ENCODE results near the gene PLEKHM3. TPM values are rescaled to one million over a fixed set of nuclear protein-coding genes. Genes with fewer than 3 reads are reported as not detected.

PLEKHM3 gene
- total RNA-seq, 1 donor from 2014 or later, result 20.9 TPM

DNA sequence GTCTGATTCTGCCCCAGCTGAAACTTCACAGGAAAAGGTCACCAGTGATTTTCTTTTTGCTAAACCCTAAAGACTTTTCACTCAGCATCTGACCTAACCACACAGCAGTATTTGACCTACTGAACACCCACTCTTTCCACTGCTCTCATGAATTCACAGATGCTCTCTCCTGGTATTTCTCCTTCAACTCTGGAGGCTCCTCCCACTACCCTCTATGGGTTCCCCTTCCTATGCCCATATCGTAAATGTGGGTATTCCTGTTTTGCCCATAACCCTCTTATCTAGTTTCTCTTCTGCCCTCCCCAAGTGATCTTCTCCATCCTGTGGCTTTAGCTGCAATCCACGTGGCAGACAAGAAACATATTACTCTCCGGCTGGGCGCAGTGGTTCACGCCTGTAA is 7.6 kb downstream of the PLEKHM3 start:
- H3K9me3 ChIP-seq (ENCODE audit: control insufficient read depth in 3 of 3, low read length in 3 of 3), result no peaks in the 10 kb centered on the region
- no peaks in the 10 kb centered on the region for H3K36me3 ChIP-seq (ENCODE audit: control insufficient read depth in 3 of 3, insufficient read depth in 3 of 3, low read length in 3 of 3)
- H3K9ac ChIP-seq (ENCODE audit: low read depth in 1 of 3, low read length in 3 of 3), result no peak overlapping the region
- peaks cover 2 to 4% (median 3%) of the 10 kb centered on the region in 3 donors for H3K4me1 ChIP-seq (ENCODE audit: control insufficient read depth in 3 of 3, insufficient read depth in 3 of 3, low read length in 3 of 3)
- H3K27ac ChIP-seq (ENCODE audit: low read depth, low read length), result no peak overlapping the region
- no peak overlapping the region for H3K4me3 ChIP-seq (ENCODE audit: low read length in 3 of 3)
- H3K27me3 ChIP-seq (ENCODE audit: control insufficient read depth in 3 of 3, insufficient read depth in 3 of 3, low read length in 3 of 3), result no peaks in the 10 kb centered on the region

DNA sequence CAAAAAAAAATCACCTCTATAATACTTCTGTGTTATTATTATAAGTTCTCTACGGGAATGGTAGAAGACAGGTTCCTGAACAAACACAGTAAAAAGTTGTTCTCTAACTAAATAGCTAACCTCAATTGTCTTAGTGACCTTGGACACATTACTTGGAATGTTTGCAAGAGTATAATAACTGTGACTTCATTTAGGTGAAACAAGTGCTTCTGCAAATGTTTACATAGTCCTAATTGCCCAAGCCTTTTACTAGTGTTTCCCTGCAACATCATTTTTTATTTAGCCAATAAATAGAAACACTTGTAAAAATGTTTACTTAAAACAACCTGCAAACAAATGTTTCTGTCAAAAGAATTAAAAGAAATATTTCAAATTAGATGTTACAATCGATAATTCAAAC is 9.9 kb downstream of the PLEKHM3 start:
- H3K36me3 ChIP-seq (ENCODE audit: control insufficient read depth in 3 of 3, insufficient read depth in 3 of 3, low read length in 3 of 3), result no peaks in the 10 kb centered on the region
- no peaks in the 10 kb centered on the region for H3K27me3 ChIP-seq (ENCODE audit: control insufficient read depth in 3 of 3, insufficient read depth in 3 of 3, low read length in 3 of 3)
- H3K27ac ChIP-seq (ENCODE audit: low read depth, low read length), result no peak overlapping the region
- no peak overlapping the region for H3K9ac ChIP-seq (ENCODE audit: low read depth in 1 of 3, low read length in 3 of 3)
- no peak overlapping the region for H3K4me3 ChIP-seq (ENCODE audit: low read length in 3 of 3)
- H3K9me3 ChIP-seq (ENCODE audit: control insufficient read depth in 3 of 3, low read length in 3 of 3), result no peaks in the 10 kb centered on the region
- peaks cover 2 to 4% (median 3%) of the 10 kb centered on the region in 3 donors for H3K4me1 ChIP-seq (ENCODE audit: control insufficient read depth in 3 of 3, insufficient read depth in 3 of 3, low read length in 3 of 3)

DNA sequence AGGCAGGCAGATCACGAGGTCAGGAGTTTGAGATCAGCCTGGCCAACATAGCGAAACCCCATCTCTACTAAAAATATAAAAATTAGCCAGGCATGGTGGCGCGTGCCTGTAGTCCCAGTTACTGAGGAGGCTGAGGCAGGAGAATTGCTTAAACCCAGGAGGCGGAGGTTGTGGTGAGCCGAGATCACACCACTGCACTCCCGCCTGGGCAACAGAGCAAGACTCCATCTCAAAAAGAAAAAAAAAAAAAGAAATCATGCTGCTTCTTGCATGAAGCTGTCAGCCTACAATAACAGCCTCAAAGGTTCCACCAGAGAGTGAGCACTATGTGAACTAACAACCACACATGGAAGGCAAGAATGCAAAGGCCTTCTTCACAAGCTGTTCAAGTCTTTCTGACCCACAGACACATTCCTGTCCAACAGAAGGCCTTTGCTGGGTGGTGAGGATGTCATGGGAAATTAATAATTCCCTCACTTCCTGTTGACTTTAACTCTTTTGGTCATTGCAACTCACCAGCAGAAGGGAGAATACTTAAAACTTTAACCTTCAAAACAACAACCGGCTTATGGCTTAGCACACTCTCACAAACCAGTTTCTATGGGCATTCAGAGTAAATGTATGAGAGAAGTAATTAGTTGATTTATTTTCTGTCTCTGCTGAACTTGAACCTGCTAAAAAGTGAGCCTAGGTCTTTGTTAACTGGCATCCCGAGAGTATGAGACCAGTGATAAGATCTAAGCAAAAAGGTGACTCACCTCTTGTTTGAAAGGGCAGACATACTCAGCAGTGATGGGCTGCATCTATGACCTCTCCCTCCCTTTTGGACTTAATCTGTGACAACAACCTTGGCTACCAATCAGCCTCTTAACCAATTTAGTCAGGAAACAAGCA is 11.8 kb downstream of the PLEKHM3 start:
- H3K4me1 ChIP-seq (ENCODE audit: control insufficient read depth in 3 of 3, insufficient read depth in 3 of 3, low read length in 3 of 3), result peaks cover 0 to 12% (median 4%) of the 10 kb centered on the region in 3 donors
- H3K4me3 ChIP-seq (ENCODE audit: low read length in 3 of 3), result no peak overlapping the region
- no peak overlapping the region for H3K27ac ChIP-seq (ENCODE audit: low read depth, low read length)

DNA sequence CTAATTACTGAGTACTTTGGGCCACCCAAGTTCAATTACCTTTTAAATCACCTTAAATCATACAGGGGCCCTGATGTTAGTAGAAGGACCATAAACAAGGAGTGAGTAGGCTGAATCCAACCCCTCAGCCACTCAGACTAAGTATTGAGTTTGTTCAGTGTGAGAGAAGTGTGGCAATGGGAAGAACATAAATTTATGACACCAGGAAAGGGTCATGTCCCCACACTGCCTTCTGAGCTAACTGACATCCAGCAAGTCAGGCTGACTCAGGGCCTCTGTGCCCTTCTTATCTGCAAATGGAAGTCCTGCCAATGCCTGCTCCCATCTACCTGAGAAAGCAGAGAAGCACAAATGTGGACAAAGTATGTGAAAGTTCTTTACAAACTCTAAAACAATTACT is 12.9 kb downstream of the PLEKHM3 start:
- Histone ChIP-seq H3K27ac (ENCODE audit: low read depth, low read length) (no peak overlapping the region), H3K9ac (ENCODE audit: low read depth in 1 of 3, low read length in 3 of 3) (no peak overlapping the region), H3K4me3 (ENCODE audit: low read length in 3 of 3) (no peak overlapping the region), H3K27me3 (ENCODE audit: control insufficient read depth in 3 of 3, insufficient read depth in 3 of 3, low read length in 3 of 3) (no peaks in the 10 kb centered on the region), H3K36me3 (ENCODE audit: control insufficient read depth in 3 of 3, insufficient read depth in 3 of 3, low read length in 3 of 3) (no peaks in the 10 kb centered on the region), H3K9me3 (ENCODE audit: control insufficient read depth in 3 of 3, low read length in 3 of 3) (no peaks in the 10 kb centered on the region), H3K4me1 (ENCODE audit: control insufficient read depth in 3 of 3, insufficient read depth in 3 of 3, low read length in 3 of 3) (peaks cover 0 to 12% (median 4%) of the 10 kb centered on the region in 3 donors)

More for the DNA sequence above, 11.8 kb downstream of the PLEKHM3 start:
- Histone ChIP-seq H3K9me3 (ENCODE audit: control insufficient read depth in 3 of 3, low read length in 3 of 3) (no peaks in the 10 kb centered on the region), H3K36me3 (ENCODE audit: control insufficient read depth in 3 of 3, insufficient read depth in 3 of 3, low read length in 3 of 3) (no peaks in the 10 kb centered on the region), H3K27me3 (ENCODE audit: control insufficient read depth in 3 of 3, insufficient read depth in 3 of 3, low read length in 3 of 3) (no peaks in the 10 kb centered on the region), H3K9ac (ENCODE audit: low read depth in 1 of 3, low read length in 3 of 3) (no peak overlapping the region)

DNA sequence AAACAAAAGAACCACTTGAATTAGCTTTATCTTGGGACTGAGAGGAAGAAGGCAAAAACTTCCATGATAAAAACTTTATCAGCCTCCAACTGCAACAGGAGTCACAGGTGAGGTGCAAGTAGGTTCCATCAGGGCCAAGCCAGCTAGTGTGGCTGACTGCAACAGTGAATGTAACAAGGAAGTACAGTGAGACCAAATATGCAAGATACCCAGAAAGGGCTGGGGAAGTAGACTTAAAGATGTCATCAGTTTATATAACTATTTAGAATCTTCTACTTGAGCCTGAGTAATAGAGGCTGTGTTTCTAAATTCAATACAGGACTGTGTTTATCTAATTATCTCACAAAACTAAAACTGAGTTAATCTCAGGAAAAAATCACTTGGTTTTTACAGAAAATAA is 14.8 kb downstream of the PLEKHM3 start:
- no peaks in the 10 kb centered on the region for H3K9me3 ChIP-seq (ENCODE audit: control insufficient read depth in 3 of 3, low read length in 3 of 3)
- H3K4me3 ChIP-seq (ENCODE audit: low read length in 3 of 3), result no peak overlapping the region
- H3K4me1 ChIP-seq (ENCODE audit: control insufficient read depth in 3 of 3, insufficient read depth in 3 of 3, low read length in 3 of 3), result peaks cover 4 to 12% (median 4%) of the 10 kb centered on the region in 3 donors
- H3K27ac ChIP-seq (ENCODE audit: low read depth, low read length), result no peak overlapping the region
- no peak overlapping the region for H3K9ac ChIP-seq (ENCODE audit: low read depth in 1 of 3, low read length in 3 of 3)
- no peaks in the 10 kb centered on the region for H3K36me3 ChIP-seq (ENCODE audit: control insufficient read depth in 3 of 3, insufficient read depth in 3 of 3, low read length in 3 of 3)
- no peaks in the 10 kb centered on the region for H3K27me3 ChIP-seq (ENCODE audit: control insufficient read depth in 3 of 3, insufficient read depth in 3 of 3, low read length in 3 of 3)

DNA sequence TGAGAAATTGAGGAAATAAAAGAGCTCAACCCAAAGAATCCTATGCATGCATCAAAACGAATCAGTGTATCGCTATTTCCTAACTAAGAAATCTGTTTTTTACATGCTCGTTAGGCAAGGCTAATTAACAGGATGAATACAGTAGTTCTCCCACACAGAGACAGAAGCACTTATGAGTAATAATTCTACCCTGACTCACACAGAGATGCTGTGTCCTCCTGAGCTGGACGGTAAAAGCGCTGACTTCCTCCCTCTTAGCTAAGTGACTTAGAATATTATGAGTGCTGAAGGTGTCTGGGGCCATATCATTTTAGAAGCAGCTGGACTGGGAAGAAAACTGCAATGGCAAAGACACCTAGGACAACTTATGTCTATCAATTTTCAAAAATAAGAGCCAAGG is 18.5 kb downstream of the PLEKHM3 start:
- Histone ChIP-seq H3K9ac (ENCODE audit: low read depth in 1 of 3, low read length in 3 of 3) (no peak overlapping the region), H3K9me3 (ENCODE audit: control insufficient read depth in 3 of 3, low read length in 3 of 3) (no peaks in the 10 kb centered on the region), H3K36me3 (ENCODE audit: control insufficient read depth in 3 of 3, insufficient read depth in 3 of 3, low read length in 3 of 3) (peaks cover 0 to under 1% (median 0%) of the 10 kb centered on the region in 3 donors), H3K27me3 (ENCODE audit: control insufficient read depth in 3 of 3, insufficient read depth in 3 of 3, low read length in 3 of 3) (no peaks in the 10 kb centered on the region), H3K27ac (ENCODE audit: low read depth, low read length) (no peak overlapping the region), H3K4me1 (ENCODE audit: control insufficient read depth in 3 of 3, insufficient read depth in 3 of 3, low read length in 3 of 3) (peaks cover 0 to 9% (median 4%) of the 10 kb centered on the region in 3 donors), H3K4me3 (ENCODE audit: low read length in 3 of 3) (no peak overlapping the region)

DNA sequence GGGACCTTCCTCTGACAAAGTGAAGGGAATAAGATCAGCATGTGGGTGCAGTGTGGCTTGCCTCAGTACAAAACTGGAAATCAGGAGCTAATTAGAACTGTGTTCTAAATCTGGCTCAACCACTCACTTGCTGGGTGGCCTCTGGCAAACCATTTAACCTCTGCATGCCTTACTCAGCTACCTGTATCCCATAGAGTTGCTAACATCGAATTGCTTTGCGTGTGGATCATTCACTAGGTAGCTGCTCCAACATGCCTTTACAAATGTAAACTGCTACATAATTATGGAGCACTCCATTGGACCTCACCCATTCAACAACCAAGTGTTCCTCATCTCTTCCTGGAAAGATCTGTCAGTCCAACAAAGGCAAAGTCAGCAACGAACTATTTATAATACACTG is 19.0 kb downstream of the PLEKHM3 start:
- peaks cover under 1 to 3% (median 2%) of the 10 kb centered on the region in 3 donors for H3K36me3 ChIP-seq (ENCODE audit: control insufficient read depth in 3 of 3, insufficient read depth in 3 of 3, low read length in 3 of 3)
- H3K27me3 ChIP-seq (ENCODE audit: control insufficient read depth in 3 of 3, insufficient read depth in 3 of 3, low read length in 3 of 3), result no peaks in the 10 kb centered on the region
- H3K4me1 ChIP-seq (ENCODE audit: control insufficient read depth in 3 of 3, insufficient read depth in 3 of 3, low read length in 3 of 3), result peaks cover 0 to 9% (median 4%) of the 10 kb centered on the region in 3 donors
- no peak overlapping the region for H3K4me3 ChIP-seq (ENCODE audit: low read length in 3 of 3)
- no peaks in the 10 kb centered on the region for H3K9me3 ChIP-seq (ENCODE audit: control insufficient read depth in 3 of 3, low read length in 3 of 3)
- no peak overlapping the region for H3K27ac ChIP-seq (ENCODE audit: low read depth, low read length)
- H3K9ac ChIP-seq (ENCODE audit: low read depth in 1 of 3, low read length in 3 of 3), result no peak overlapping the region

DNA sequence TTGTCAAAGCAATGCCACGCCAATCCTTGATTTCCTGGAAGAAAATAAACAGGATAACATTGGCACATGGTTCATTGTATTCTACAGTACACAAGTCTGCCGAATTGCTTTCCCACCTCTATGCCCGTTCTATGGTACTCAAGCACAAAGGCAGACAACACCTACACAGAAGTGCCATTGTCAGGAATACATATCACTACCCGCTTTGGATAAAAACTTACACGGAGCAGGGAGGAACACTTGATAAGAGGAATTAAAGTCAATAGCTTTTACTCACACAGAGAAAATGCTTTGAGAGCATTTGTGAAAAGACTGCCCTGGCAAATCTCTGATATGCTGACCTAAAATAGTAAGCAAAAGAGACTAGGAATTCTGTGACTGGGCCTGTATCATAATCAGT is 23.4 kb downstream of the PLEKHM3 start:
- peaks cover 0 to under 1% (median 0%) of the 10 kb centered on the region in 3 donors for H3K4me1 ChIP-seq (ENCODE audit: control insufficient read depth in 3 of 3, insufficient read depth in 3 of 3, low read length in 3 of 3)
- no peak overlapping the region for H3K9ac ChIP-seq (ENCODE audit: low read depth in 1 of 3, low read length in 3 of 3)
- H3K36me3 ChIP-seq (ENCODE audit: control insufficient read depth in 3 of 3, insufficient read depth in 3 of 3, low read length in 3 of 3), result peaks cover 7 to 15% (median 11%) of the 10 kb centered on the region in 3 donors
- no peak overlapping the region for H3K27ac ChIP-seq (ENCODE audit: low read depth, low read length)
- no peaks in the 10 kb centered on the region for H3K27me3 ChIP-seq (ENCODE audit: control insufficient read depth in 3 of 3, insufficient read depth in 3 of 3, low read length in 3 of 3)
- no peak overlapping the region for H3K4me3 ChIP-seq (ENCODE audit: low read length in 3 of 3)
- no peaks in the 10 kb centered on the region for H3K9me3 ChIP-seq (ENCODE audit: control insufficient read depth in 3 of 3, low read length in 3 of 3)

DNA sequence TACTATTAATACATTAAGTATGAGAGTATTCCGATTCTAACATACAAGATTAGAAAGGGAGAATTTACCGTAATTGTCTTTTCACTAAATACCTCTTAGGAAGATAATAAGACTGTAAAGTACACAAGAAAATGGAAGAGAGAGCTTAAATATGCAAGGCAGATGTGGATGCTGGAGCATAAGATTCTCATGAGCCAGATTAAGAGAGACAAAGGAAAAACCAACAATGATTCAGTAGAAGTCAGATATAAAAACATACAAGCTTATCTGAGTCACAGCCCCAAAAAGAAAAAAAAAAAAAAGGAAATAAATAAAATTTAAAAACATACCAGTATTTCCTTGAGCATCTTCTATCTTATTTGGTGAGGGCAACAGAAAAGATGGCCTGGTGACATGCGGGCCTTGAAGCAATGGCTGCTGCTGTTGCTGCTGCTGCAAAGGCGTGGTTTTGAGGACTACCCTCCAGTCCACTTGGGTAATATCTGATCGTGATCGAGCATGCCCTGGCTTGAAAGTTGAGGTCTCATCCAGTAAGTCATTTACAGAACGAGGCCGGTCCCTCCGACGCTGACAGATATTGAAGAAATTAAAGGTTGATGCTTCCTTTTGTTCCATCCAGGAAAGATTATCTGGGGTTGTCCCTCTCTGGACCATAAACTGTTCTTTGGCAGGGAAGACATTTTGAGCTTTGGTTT is 24.5 kb downstream of the PLEKHM3 start:
- no peak overlapping the region for H3K4me3 ChIP-seq (ENCODE audit: low read length in 3 of 3)
- no peaks in the 10 kb centered on the region for H3K27me3 ChIP-seq (ENCODE audit: control insufficient read depth in 3 of 3, insufficient read depth in 3 of 3, low read length in 3 of 3)
- peaks cover 7 to 15% (median 11%) of the 10 kb centered on the region in 3 donors for H3K36me3 ChIP-seq (ENCODE audit: control insufficient read depth in 3 of 3, insufficient read depth in 3 of 3, low read length in 3 of 3)
- H3K4me1 ChIP-seq (ENCODE audit: control insufficient read depth in 3 of 3, insufficient read depth in 3 of 3, low read length in 3 of 3), result no peaks in the 10 kb centered on the region
- no peaks in the 10 kb centered on the region for H3K9me3 ChIP-seq (ENCODE audit: control insufficient read depth in 3 of 3, low read length in 3 of 3)
- H3K9ac ChIP-seq (ENCODE audit: low read depth in 1 of 3, low read length in 3 of 3), result no peak overlapping the region
- H3K27ac ChIP-seq (ENCODE audit: low read depth, low read length), result no peak overlapping the region

DNA sequence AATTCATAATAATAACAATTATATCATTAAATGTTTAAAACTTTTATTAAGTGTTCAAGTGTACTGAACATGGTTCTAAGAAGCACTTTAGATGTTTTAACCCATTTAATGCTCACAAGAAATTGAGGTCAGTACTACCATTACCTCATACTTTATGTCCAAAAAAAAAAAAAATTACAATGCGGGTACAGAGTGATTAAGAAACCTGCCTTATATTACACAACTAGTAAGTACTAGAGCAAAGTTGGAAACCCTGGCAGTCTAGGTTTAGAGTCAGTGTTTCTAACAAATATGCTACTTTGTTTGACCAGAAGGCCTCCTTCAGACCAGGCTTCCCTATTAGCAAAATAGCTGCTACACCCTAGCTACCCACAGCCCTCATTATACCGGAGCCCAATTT is 28.5 kb downstream of the PLEKHM3 start:
- Histone ChIP-seq H3K27ac (ENCODE audit: low read depth, low read length) (no peak overlapping the region), H3K9me3 (ENCODE audit: control insufficient read depth in 3 of 3, low read length in 3 of 3) (no peaks in the 10 kb centered on the region), H3K4me1 (ENCODE audit: control insufficient read depth in 3 of 3, insufficient read depth in 3 of 3, low read length in 3 of 3) (peaks cover 0 to 3% (median 2%) of the 10 kb centered on the region in 3 donors), H3K27me3 (ENCODE audit: control insufficient read depth in 3 of 3, insufficient read depth in 3 of 3, low read length in 3 of 3) (no peaks in the 10 kb centered on the region), H3K36me3 (ENCODE audit: control insufficient read depth in 3 of 3, insufficient read depth in 3 of 3, low read length in 3 of 3) (peaks cover 7 to 15% (median 11%) of the 10 kb centered on the region in 3 donors), H3K9ac (ENCODE audit: low read depth in 1 of 3, low read length in 3 of 3) (no peak overlapping the region), H3K4me3 (ENCODE audit: low read length in 3 of 3) (no peak overlapping the region)
